Urinary bladder (tissue), 4 donors: ENCODE results near the gene NSMCE1. TPM values are rescaled to one million over a fixed set of nuclear protein-coding genes. Genes with fewer than 3 reads are reported as not detected.
A peak's percentile ranks its signal among the peaks of the same experiment; 100 is the strongest.

Experiments
- DNase-seq: peaks from one replicate; pipeline ENCODE4 v3.0.0-alpha.2; 2015; ENCODE audit errors: extremely low spot score
- H3K27ac ChIP-seq: one replicate; pipeline ENCODE4 v1.5.1; 2013; ENCODE audit warnings: low read depth, mild to moderate bottlenecking, moderate library complexity
- H3K36me3 ChIP-seq: one replicate; pipeline ENCODE4 v1.6.1; 2013; ENCODE audit warnings: mild to moderate bottlenecking, moderate library complexity; ENCODE audit not compliant: insufficient read depth
- H3K4me1 ChIP-seq: one replicate; pipeline ENCODE4 v1.6.1; 2013; ENCODE audit warnings: mild to moderate bottlenecking, moderate library complexity; ENCODE audit not compliant: insufficient read depth
- H3K4me3 ChIP-seq: one replicate; pipeline ENCODE4 v1.5.1; 2013; ENCODE audit warnings: low read depth, low read length
- WGBS: extraction: QIAGEN DNeasy Blood & Tissue Kit; methylation state at CpG from one replicate; pipeline ENCODE4 v1.1.7; 2013; 5-methylcytosine and 5-hydroxymethylcytosine counted together
- polyA plus RNA-seq: library from polyadenylated mRNA; stranded (reverse); fragments of 200-250 nt; gene quantifications from one replicate; pipeline ENCODE4 v1.2.3, GENCODE V29; 2013
- total RNA-seq: library from RNA; depleted of rRNA; stranded (reverse); fragments of >200 nt; gene quantifications from one replicate; pipeline ENCODE4 v1.2.3, GENCODE V29; 2014
- donor health status: healthy with polysubstance abuse.
- donor health status: healthy.

NSMCE1 gene
- total and polyA plus RNA-seq, 2 donors = 33.9 to 76.3 TPM

- no peaks in the 10 kb centered on the region for H3K4me1 ChIP-seq
- no peak overlapping the region for H3K4me3 ChIP-seq
- no peak overlapping the region for H3K27ac ChIP-seq
- no peak for DNase-seq
- WGBS = 76% methylated on average over 4 of the region's 4 CpGs
- no peaks in the 10 kb centered on the region for H3K36me3 ChIP-seq
Observed at GRCh38 chr16:27197004-27197403, 71.6 kb downstream of the NSMCE1 start.

GRCh38 chr16:27195941-27196595 lies 72.5 kb downstream of the NSMCE1 start:
- Histone ChIP-seq H3K4me1 (no peaks in the 10 kb centered on the region), H3K4me3 (no peak overlapping the region), H3K27ac (no peak overlapping the region), H3K36me3 (no peaks in the 10 kb centered on the region)
- WGBS = 84% methylated on average over 9 of the region's 9 CpGs
- no peak for DNase-seq

GRCh38 chr16:27195076-27195741 lies 73.4 kb downstream of the NSMCE1 start:
- H3K4me3 ChIP-seq = no peak overlapping the region
- no peak for DNase-seq
- no peaks in the 10 kb centered on the region for H3K4me1 ChIP-seq
- H3K27ac ChIP-seq = no peak overlapping the region
- 72% methylated on average over 6 of the region's 6 CpGs for WGBS
- no peaks in the 10 kb centered on the region for H3K36me3 ChIP-seq

- Histone ChIP-seq H3K4me1 (no peaks in the 10 kb centered on the region), H3K27ac (no peak overlapping the region), H3K36me3 (no peaks in the 10 kb centered on the region), H3K4me3 (no peak overlapping the region)
- WGBS = 75% methylated on average over 6 of the region's 6 CpGs
- no peak for DNase-seq
Observed at GRCh38 chr16:27193300-27193990, 75.1 kb downstream of the NSMCE1 start.

- 63% methylated on average over 7 of the region's 7 CpGs for WGBS
- H3K36me3 ChIP-seq = no peaks in the 10 kb centered on the region
- H3K4me1 ChIP-seq = no peaks in the 10 kb centered on the region
- H3K27ac ChIP-seq = no peak overlapping the region
- no peak for DNase-seq
- H3K4me3 ChIP-seq = no peak overlapping the region
Observed at GRCh38 chr16:27191352-27191924, 77.1 kb downstream of the NSMCE1 start.

GRCh38 chr16:27190316-27190871 lies 78.2 kb downstream of the NSMCE1 start:
- no peak for DNase-seq
- WGBS = 91% methylated on average over 12 of the region's 12 CpGs
- Histone ChIP-seq H3K27ac (no peak overlapping the region), H3K36me3 (no peaks in the 10 kb centered on the region), H3K4me1 (no peaks in the 10 kb centered on the region), H3K4me3 (no peak overlapping the region)

- DNase-seq = no peak
- no peak overlapping the region for H3K27ac ChIP-seq
- H3K36me3 ChIP-seq = no peaks in the 10 kb centered on the region
- WGBS = 47% methylated on average over 13 of the region's 13 CpGs
- no peaks in the 10 kb centered on the region for H3K4me1 ChIP-seq
- no peak overlapping the region for H3K4me3 ChIP-seq
Observed at GRCh38 chr16:27189335-27189972, 79.1 kb downstream of the NSMCE1 start.

- 79% methylated on average over 2 of the region's 2 CpGs for WGBS
Observed at GRCh38 chr16:27188633-27189032, 79.9 kb downstream of the NSMCE1 start.

GRCh38 chr16:27185776-27186130 lies 82.8 kb downstream of the NSMCE1 start:
- 98% methylated on average over 1 of the region's 1 CpG for WGBS
- Histone ChIP-seq H3K4me3 (no peak overlapping the region), H3K4me1 (no peaks in the 10 kb centered on the region), H3K36me3 (no peaks in the 10 kb centered on the region), H3K27ac (no peak overlapping the region)
- no peak for DNase-seq

More at GRCh38 chr16:27188633-27189032, 79.9 kb downstream of the NSMCE1 start:
- no peaks in the 10 kb centered on the region for H3K36me3 ChIP-seq
- H3K4me1 ChIP-seq = no peaks in the 10 kb centered on the region
- H3K4me3 ChIP-seq = no peak overlapping the region
- H3K27ac ChIP-seq = no peak overlapping the region
- no peak for DNase-seq

GRCh38 chr16:27182906-27183405 lies 85.6 kb downstream of the NSMCE1 start:
- Histone ChIP-seq H3K36me3 (no peaks in the 10 kb centered on the region), H3K27ac (no peak overlapping the region), H3K4me3 (no peak overlapping the region), H3K4me1 (no peaks in the 10 kb centered on the region)
- WGBS = 83% methylated on average over 7 of the region's 7 CpGs
- DNase-seq = no peak

- H3K36me3 ChIP-seq = no peaks in the 10 kb centered on the region
- no peak for DNase-seq
- no peaks in the 10 kb centered on the region for H3K4me1 ChIP-seq
- H3K4me3 ChIP-seq = no peak overlapping the region
- WGBS = 55% methylated on average over 8 of the region's 8 CpGs
- H3K27ac ChIP-seq = no peak overlapping the region
Observed at GRCh38 chr16:27181019-27181790, 87.4 kb downstream of the NSMCE1 start.

GRCh38 chr16:27179500-27180072 lies 89.0 kb downstream of the NSMCE1 start:
- DNase-seq = peak; percentile 50
- WGBS = 20% methylated on average over 13 of the region's 13 CpGs
- H3K4me3 ChIP-seq = no peak overlapping the region
- H3K27ac ChIP-seq = no peak overlapping the region
- H3K36me3 ChIP-seq = no peaks in the 10 kb centered on the region
- H3K4me1 ChIP-seq = no peaks in the 10 kb centered on the region
